ENCODE measurements around the gene SEPTIN1. TPM values are rescaled to one million over a fixed set of nuclear protein-coding genes. Genes with fewer than 3 reads are reported as not detected.

The SEPTIN1 gene
- total RNA-seq, 1 donor from 2014 or later, result 2.0 TPM

- Mint-ChIP-seq H3K4me1 (ENCODE audit: unreplicated experiment) (peaks cover 30% of the 10 kb centered on the region), H3K27me3 (ENCODE audit: unreplicated experiment) (no peaks in the 10 kb centered on the region), H3K36me3 (ENCODE audit: unreplicated experiment) (no peaks in the 10 kb centered on the region), H3K27ac (ENCODE audit: unreplicated experiment) (no peak overlapping the region), H3K4me3 (ENCODE audit: unreplicated experiment) (no peak overlapping the region), H3K9me3 (ENCODE audit: unreplicated experiment) (no peaks in the 10 kb centered on the region)
- TF ChIP-seq, protein P1, sequence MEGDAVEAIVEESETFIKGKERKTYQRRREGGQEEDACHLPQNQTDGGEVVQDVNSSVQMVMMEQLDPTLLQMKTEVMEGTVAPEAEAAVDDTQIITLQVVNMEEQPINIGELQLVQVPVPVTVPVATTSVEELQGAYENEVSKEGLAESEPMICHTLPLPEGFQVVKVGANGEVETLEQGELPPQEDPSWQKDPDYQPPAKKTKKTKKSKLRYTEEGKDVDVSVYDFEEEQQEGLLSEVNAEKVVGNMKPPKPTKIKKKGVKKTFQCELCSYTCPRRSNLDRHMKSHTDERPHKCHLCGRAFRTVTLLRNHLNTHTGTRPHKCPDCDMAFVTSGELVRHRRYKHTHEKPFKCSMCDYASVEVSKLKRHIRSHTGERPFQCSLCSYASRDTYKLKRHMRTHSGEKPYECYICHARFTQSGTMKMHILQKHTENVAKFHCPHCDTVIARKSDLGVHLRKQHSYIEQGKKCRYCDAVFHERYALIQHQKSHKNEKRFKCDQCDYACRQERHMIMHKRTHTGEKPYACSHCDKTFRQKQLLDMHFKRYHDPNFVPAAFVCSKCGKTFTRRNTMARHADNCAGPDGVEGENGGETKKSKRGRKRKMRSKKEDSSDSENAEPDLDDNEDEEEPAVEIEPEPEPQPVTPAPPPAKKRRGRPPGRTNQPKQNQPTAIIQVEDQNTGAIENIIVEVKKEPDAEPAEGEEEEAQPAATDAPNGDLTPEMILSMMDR (IDR thresholded peaks at IDR 0.05), result no peak
- DNase-seq (ENCODE audit: extremely low spot score, unreplicated experiment), result no peak
These were observed 895 bp downstream of the SEPTIN1 start for GRCh38 chr16:30381291-30382041.

DNA sequence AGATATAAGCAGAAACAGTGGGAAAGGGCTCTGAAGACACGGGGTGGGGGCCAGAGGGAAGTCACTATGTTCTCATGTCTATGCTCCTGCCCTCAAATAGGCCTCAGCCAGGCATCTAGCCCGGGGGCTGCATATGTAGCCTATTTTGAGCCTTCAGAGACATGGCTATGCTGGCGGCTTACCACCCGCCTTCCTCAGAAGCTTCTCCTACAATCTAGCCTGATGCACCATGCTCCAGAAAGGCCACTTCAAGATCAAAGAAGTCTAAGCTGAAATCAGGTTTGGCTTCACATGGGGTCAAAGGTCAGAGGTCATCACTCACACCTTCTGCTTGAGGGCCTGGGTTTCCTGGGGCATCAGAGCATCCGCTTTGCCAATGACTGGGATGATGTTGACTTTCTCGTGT, 1.6 kb downstream of the SEPTIN1 start:
- H3K27ac Mint-ChIP-seq (ENCODE audit: unreplicated experiment), result no peak overlapping the region
- no peaks in the 10 kb centered on the region for H3K27me3 Mint-ChIP-seq (ENCODE audit: unreplicated experiment)
- TF ChIP-seq, protein P1 (IDR thresholded peaks at IDR 0.05), result no peak
- no peaks in the 10 kb centered on the region for H3K36me3 Mint-ChIP-seq (ENCODE audit: unreplicated experiment)
- peaks cover 30% of the 10 kb centered on the region for H3K4me1 Mint-ChIP-seq (ENCODE audit: unreplicated experiment)
- H3K4me3 Mint-ChIP-seq (ENCODE audit: unreplicated experiment), result no peak overlapping the region
- no peak for DNase-seq (ENCODE audit: extremely low spot score, unreplicated experiment)
- H3K9me3 Mint-ChIP-seq (ENCODE audit: unreplicated experiment), result no peaks in the 10 kb centered on the region

DNA sequence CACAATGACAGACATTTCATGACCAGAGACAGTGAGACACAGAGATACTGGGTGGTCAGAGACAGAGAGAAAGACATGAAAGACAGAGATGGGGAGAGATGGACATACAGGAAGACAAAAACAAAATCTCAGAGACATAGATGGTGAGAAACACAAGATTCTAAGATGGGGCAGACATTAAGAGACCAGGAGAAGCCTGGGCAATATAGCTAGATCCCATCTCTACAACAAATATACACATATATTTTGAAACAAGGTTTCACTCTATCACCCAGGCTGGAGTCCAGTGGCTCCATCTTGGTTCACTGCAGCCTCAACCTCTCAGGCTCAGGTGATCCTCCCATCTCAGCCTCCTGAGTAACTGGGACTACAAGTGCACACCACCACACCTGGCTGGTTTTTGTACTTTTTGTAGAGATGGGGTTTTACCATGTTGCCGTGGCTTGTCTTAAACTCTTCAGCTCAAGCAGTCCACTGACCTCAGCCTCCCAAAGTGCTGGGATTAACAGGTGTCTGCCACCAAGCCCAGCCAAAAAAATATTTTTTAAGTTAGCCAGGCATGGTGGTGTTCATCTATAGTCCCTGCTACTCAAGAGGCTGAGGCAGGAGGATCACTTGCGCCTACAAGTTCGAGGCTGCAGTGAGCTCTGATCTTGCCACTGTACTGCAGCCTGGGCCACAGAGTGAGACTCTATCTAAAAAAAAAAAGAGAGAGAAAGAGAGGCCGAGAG, 2.1 kb downstream of the SEPTIN1 start:
- Mint-ChIP-seq H3K27ac (ENCODE audit: unreplicated experiment) (peak overlapping the region; percentile 19), H3K36me3 (ENCODE audit: unreplicated experiment) (no peaks in the 10 kb centered on the region)

GRCh38 chr16:30379158-30379783, 3.1 kb downstream of the SEPTIN1 start:
- H3K4me1 Mint-ChIP-seq (ENCODE audit: unreplicated experiment), result peaks cover 30% of the 10 kb centered on the region
- H3K27ac Mint-ChIP-seq (ENCODE audit: unreplicated experiment), result peak overlapping the region; percentile 96
- no peaks in the 10 kb centered on the region for H3K27me3 Mint-ChIP-seq (ENCODE audit: unreplicated experiment)
- H3K4me3 Mint-ChIP-seq (ENCODE audit: unreplicated experiment), result peak overlapping the region; percentile 98
- no peaks in the 10 kb centered on the region for H3K36me3 Mint-ChIP-seq (ENCODE audit: unreplicated experiment)
- TF ChIP-seq, protein P1 (IDR thresholded peaks at IDR 0.05), result no peak
- no peak for DNase-seq (ENCODE audit: extremely low spot score, unreplicated experiment)
- no peaks in the 10 kb centered on the region for H3K9me3 Mint-ChIP-seq (ENCODE audit: unreplicated experiment)

More for the DNA sequence above, 2.1 kb downstream of the SEPTIN1 start:
- TF ChIP-seq, protein P1 (IDR thresholded peaks at IDR 0.05), result no peak
- Mint-ChIP-seq H3K4me3 (ENCODE audit: unreplicated experiment) (peak overlapping the region; percentile 98), H3K4me1 (ENCODE audit: unreplicated experiment) (peaks cover 30% of the 10 kb centered on the region), H3K9me3 (ENCODE audit: unreplicated experiment) (no peaks in the 10 kb centered on the region), H3K27me3 (ENCODE audit: unreplicated experiment) (no peaks in the 10 kb centered on the region)
- no peak for DNase-seq (ENCODE audit: extremely low spot score, unreplicated experiment)

Data from osteocyte (in vitro differentiated cells).